SH-SY5Y (cell line): ENCODE results near the gene APOE.

Source experiments
- GATA2 ChIP-seq: IDR thresholded peaks from 2 replicates; pipeline ENCODE4 v1.6.1; 2011; ENCODE audit warnings: mild to moderate bottlenecking, low read depth, low read length
- GATA3 ChIP-seq: IDR thresholded peaks from 2 replicates; pipeline ENCODE4 v1.6.1; 2011; ENCODE audit warnings: low read depth, mild to moderate bottlenecking, low read length, moderate library complexity

The APOE gene

DNA sequence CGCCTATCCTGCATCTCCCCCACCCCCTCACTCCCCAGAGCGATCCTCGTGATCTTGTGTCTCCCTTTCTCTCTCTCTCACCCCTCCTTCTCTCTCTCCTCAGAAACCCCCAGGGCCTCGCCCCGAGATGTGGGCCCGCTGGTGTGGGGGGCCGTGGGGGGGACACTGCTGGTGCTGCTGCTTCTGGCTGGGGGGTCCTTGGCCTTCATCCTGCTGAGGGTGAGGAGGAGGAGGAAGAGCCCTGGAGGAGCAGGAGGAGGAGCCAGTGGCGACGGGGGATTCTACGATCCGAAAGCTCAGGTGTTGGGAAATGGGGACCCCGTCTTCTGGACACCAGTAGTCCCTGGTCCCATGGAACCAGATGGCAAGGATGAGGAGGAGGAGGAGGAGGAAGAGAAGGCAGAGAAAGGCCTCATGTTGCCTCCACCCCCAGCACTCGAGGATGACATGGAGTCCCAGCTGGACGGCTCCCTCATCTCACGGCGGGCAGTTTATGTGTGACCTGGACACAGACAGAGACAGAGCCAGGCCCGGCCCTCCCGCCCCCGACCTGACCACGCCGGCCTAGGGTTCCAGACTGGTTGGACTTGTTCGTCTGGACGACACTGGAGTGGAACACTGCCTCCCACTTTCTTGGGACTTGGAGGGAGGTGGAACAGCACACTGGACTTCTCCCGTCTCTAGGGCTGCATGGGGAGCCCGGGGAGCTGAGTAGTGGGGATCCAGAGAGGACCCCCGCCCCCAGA is 27.3 kb upstream of the APOE start:
- TF ChIP-seq GATA3 (no peak), GATA2 (no peak)

DNA sequence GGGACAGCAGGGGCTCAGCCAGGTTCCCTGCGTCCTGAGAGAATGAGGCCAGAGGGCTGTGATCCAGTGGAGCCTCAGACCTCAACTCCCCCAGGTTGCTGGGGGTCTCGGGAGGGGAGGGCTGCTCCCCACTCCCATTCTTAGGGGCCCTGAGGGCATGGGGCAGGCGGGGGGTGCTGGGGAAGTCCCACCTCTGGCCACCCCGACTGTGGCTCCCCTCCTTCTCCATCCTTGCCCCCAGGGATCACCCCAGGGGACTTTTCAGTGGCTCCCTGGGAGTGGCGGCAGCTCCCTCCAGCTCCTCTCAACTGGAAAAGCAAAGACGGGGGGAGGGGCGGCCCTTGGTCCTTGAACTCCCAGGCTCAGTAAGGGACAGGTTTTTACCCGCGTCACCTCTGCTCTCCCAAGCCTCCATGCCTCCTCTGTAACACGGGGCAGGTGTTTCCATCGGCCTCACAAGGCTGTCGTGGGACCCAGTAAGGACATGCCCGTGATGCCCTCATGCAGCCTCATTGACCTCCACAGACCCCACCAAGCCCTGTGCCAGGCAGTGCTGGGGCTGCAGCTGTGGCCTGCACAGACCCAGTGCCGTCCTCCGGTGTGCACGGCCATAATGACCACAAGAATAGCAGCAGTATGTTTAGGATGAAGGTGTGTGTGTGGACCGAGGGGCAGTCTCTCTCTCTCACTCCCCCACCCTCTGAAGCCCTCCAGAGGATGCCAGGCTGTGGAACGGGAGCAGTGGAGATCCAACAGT is 26.1 kb upstream of the APOE start:
- TF ChIP-seq GATA3 (no peak), GATA2 (no peak)

DNA sequence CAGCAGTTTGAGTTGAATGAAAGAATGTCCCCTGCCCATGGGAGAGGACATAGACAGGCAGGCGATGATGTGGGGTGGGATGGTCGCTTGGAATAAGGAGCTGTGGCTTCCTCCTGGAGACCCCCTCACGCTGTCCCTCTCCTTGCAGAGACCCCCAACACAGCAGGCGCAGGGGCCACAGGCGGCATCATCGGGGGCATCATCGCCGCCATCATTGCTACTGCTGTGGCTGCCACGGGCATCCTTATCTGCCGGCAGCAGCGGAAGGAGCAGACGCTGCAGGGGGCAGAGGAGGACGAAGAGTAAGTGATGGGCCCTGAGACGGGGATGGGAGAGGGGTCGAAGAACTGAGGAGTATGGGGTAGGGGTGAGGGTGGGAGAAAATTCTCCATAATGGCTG is 23.5 kb upstream of the APOE start:
- TF ChIP-seq GATA3, result no peak
- no peak for TF ChIP-seq GATA2

DNA sequence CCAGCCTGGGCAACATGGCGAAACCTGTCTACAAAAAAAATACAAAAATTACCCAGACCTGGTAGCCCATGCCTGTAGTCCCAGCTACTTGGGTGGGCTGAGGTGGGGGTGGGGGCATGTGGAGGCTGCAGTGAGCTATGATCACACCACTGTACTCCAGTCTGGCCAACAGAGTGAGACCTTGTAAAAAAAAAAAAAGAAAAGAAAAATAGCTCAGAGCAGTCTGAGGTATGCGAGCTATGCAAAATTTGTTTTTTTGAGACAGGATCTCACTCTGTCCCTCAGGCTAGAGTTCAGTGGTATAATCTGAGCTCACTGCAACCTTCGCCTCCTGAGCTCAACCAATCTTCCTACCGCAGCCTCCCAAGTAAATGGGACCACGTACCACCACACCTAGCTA is 21.7 kb upstream of the APOE start:
- no peak for TF ChIP-seq GATA3
- no peak for TF ChIP-seq GATA2

DNA sequence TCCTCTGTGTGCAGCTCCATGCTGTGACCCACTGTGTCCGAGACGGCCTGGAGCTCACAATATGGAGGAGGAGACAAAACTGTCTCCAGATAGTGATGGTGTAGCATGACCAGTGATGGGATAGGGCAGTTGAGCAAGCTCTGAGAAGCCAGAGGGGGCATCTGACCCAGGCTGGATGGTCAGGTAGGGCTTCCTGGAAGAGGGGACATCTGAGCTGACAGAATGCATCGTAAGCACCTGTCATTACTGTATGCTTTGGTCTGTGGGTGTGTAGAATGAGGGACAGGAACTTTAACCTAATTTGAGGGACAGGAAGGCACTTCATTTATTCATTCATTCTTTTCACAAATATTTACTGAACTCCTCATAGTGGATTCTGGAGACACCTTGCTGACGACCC is 21.0 kb upstream of the APOE start:
- no peak for TF ChIP-seq GATA3
- no peak for TF ChIP-seq GATA2

DNA sequence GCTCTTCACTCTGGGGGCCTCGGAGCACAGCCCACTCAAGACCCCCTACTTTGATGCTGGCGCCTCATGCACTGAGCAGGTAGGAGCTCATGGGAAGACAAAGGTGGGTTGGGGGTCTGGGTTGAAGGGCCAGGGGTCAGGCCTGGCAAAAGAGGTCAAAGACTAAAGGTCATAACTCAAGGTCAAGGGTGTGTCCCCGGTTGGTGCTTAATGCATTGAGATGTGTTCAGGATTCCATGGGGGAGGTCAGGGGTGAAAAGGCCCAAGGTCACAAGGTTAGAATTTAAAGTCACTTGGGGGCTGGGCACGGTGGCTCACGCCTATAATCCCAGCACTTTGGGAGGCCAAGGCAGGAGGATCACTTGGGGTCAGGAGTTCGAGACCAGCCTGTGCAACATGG is 19.5 kb upstream of the APOE start:
- no peak for TF ChIP-seq GATA2
- no peak for TF ChIP-seq GATA3

DNA sequence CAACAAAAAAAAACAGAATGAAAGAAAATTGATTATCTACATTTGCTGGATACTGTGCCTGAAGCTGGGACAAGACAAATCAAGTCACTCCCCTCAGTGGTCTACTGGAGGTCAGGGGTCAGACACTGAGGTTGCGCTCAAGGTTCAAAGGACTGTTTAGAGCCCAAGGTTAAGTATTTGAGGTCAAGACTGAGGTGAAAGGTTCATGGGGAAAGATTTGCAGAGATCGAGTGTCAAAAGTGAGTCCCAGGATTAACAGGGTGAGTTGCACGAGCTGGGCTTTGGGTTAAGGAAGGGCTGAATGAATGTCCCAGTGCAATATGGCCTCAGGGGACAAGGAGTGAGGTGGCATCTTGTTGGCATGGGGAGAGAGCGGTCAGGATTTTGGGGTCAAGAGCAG is 17.9 kb upstream of the APOE start:
- TF ChIP-seq GATA2, result no peak
- TF ChIP-seq GATA3, result no peak

DNA sequence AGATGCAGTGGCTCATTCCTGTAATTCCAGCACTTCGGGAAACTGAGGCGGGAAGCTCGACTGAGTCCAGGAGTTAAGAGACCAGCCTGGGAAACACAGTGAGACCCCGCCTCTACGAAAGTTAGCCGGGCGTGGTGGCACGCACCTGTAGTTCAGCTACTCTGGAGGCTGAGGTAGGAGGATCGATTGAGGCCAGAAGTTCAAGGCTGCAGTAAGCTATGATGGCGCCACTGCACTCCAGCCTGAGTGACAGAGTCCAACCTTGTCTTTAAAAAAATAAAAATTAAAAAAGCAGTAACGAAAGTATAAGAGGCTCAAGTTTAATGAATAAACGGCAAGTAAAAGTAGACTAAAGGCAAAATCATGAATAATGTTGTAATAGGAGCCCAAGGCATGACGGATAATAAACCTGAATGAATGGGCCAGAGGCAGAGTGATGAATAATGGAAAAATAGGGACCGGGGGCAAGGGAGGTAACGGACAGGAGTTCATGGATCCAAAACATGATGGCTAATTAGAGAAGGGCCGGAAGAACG is 15.7 kb upstream of the APOE start:
- TF ChIP-seq GATA3 (no peak), GATA2 (no peak)

DNA sequence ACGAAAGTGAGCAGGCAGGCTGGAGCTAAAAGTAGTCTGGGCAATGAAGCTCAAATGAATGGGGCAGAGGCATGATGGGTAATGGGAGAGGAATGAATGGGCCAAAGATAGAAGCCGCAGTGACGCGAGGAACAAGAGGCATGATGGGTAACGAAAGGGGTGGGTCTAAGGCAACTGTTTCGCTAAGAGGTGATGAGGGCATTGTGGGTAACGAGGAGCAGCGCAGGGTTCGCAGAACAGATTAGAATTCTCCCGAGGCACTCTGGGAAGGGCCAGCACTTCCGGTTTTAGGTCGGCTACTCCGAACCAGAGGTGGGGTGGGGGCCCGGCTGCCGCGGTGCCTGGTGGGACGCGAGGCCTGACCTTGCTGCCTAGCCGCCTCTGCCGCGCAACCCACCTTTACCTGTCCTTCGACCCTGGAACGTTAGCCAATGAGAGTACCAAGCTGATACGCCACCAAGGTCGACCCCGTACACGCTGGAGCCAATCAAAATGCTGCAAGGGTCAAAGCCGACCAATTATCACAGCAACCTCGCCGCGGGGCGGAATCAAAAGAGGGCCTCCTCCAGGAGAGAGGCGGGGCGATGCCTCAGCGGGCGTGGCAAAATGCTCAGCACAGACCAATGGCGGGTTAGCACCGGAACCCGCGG is 15.1 kb upstream of the APOE start:
- TF ChIP-seq GATA2 (peak; percentile 34; the same call in 1 of the 2 replicates), GATA3 (no peak)

DNA sequence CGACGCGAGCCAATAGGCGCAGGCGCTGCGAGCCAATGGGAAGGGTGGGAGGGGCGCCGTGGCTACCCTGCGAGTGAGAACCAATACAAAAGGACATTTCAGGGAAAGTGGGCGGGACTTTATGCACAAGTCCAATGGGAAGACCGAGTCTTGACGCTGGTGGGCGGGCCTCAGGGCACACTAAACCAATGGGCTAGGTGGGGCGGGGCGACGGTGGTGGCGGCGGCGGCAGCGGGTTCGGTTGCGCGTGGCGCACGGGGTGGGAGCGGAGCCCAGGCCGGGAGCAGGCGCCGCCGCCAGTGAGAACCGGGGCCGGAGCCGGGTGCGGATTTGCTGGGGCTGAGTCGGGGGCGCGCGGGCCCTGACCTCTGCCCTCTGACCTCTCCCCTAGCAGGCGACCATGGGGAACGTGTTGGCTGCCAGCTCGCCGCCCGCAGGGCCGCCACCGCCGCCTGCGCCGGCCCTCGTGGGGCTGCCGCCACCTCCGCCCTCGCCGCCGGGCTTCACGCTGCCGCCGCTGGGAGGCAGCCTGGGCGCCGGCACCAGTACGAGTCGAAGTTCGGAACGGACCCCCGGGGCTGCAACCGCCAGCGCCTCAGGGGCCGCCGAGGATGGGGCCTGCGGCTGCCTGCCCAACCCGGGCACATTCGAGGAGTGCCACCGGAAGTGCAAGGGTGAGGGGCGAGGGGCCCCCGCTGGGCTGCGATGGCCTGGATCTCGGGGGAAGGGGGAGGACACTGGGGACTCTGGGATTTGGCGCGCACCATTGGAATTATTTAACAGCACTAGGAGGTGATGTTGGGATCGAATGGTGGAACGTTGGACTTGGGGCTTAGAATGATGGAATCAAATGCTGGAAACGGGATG is 14.3 kb upstream of the APOE start, which contains the start of gene TOMM40:
Gene TOMM40 (plus strand): TSS at position 239 of the 867 bp plus-strand sequence. CDS start 162 bp downstream, at position 401.
- TF ChIP-seq GATA2 (no peak), GATA3 (no peak)

DNA sequence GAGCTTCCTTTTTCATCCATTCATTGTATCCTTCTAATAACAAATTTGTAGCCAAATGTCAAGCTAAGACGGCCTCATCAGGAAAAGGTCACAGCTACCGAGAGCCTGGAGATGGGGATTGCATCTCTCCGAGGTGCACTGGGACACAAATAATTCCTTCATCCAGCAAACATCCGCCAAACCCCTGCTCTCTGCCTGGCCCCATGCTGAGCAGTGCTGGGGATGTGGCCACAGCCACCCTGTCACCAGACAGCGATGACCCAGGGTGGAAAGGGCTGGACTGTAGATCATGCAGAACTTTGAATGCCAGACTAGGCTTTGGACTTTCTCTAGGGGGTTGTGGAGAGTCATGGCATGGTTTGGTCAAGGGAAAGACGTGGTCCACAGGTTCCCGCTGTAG is 12.7 kb upstream of the APOE start:
- TF ChIP-seq GATA3 (no peak), GATA2 (no peak)

DNA sequence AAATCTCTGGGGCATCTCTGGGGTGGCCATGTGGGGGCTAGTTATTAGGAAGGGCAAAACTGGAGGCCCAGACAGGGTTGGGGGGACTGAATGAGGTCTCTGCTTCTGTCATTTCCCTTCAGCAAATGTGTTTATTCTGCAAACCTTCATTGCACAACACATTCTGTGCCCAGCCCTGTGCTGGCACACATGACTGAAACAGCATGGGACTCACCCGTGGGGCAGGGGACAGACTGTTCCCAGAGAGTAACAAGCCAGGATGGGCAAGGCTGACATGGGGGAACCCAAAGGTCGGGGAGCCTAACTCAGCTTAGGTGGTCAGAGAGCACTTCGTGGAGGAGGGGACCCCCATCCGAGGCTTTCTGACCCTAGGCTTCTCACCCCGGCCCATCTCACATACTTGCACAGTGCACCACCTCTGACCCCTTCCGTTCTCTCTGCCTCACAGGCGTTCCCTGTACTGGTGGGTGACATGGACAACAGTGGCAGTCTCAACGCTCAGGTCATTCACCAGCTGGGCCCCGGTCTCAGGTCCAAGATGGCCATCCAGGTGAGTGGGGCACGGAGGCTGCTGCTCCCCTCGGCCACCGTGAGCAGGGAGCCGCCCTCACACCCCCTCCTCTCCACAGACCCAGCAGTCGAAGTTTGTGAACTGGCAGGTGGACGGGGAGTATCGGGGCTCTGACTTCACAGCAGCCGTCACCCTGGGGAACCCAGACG is 12.1 kb upstream of the APOE start:
- no peak for TF ChIP-seq GATA3
- no peak for TF ChIP-seq GATA2

DNA sequence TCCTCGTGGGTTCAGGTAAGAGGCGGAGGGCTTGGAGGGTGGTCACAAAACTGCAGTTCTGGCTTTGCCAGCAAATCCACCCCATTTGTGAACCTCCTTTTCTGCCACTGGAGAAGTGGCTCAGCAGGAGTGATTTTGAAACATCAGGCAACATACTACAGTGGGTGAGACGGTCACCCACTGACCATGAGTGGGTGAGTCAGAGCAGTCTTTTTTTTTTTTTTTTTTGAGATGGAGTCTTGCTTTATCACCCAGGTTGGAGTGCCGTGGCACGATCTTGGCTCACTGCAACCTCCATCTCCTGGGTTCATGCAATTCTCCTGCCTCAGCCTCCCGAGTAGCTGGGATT is 11.6 kb upstream of the APOE start:
- TF ChIP-seq GATA2 (no peak), GATA3 (no peak)
